NCI-H2171 (cell line): ENCODE results near the gene ZFP36L2.
A peak's percentile ranks its signal among the peaks of the same experiment; 100 is the strongest.

Experiments used
- DNase-seq: peaks from one replicate; lab custom pipeline; 2025; lab: John Stamatoyannopoulos, UW

ZFP36L2 gene

DNA sequence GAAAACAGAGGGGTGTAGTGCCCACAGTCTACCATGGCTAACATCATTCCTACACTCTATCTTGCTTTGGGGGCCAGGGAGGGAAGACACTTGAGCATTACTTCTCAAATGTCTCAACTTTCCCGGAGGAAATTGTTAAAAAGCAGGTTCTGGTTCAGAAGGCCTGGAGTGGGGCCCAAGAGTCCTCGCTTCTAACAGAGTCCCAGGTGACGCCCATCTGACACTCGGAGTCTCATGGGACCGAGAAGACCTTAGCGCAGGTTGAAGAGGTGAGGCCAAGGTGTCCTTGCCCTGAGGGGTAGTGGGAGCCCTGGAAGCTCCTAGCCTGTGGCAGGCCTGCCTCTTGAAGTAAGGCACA lies 40.1 kb downstream of the ZFP36L2 start:
- no peak for DNase-seq

DNA sequence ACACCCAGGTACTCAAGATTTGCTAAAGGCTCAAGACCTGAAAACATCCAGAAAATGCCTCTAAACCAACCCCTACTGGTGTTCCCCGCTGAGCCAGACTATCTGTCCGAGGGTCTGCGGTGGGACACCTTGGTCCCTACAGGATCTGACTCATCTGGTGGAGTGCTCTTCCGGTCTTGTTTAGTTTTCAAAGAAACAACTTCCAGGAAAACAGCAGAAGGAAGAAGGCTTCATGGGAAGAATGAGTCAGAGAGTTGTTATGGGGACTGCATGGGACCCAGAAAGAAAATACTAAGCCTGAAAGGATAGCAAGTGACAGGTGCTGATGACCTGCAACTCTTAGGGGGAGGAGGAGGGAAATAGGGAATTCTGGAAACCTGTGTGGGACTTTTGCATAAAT lies 41.3 kb downstream of the ZFP36L2 start:
- no peak for DNase-seq

DNA sequence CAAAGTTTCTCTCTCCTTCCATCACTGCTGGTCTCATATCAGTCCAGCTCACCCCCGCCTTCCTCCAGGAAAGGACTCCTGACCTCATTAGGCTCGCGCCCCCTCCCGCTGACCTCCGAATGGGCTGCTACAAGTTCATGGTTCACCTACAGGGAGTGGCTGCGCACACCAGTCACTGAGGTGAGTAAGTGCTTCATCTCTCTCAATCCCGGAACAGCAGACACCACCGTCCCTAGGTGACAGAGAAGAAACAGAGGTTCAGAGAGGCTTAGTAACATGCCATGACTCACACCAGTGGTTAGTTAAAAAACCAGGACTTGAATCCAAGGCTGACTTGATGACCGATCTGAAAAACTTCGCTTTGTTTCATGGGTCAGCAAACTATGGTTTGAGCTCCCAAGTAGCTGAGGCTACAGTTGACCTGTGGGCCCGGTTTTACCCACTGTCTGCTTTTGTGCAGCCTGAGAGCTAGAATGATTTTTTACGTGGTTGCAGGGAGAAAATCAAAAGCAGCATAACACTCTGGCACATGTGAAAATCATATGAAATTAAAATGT lies 42.0 kb downstream of the ZFP36L2 start:
- no peak for DNase-seq

DNA sequence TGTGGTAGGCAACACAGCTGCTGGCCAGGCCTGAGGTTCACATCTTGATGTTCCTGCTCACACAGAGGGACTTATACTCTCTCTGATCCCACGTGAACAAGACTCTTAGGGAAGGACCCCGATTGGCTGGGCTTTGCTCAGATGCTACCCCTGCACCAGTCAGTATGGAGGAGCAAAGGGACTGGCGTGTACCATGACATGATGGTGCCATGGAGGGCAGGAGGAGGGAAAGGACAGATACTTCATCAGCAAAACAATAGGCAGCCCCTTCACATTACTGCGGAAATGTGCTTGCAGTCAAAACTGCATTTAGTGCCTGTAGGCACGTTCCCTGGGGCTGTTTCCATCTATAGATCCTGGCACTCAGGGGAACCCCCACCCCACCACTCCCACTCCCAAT lies 42.7 kb downstream of the ZFP36L2 start:
- DNase-seq = no peak

DNA sequence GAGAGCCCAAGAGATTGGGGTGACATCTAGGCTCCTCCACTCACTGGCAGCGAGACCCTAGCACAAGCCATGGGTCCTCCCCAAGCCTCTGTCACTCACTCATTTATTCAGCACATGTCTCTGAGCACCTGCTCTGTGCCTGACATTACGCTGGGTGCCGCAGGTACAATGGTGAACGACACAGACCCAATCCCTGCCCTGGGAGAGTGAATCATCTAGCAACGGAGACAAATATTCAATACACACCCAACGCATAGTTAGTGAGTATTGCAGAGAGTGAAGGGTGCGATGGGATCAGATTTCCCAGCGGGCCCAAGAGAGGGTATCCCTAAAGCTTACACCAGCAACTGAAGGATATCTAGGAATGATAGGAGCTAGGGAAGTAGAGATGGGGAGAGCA lies 45.5 kb downstream of the ZFP36L2 start:
- no peak for DNase-seq

DNA sequence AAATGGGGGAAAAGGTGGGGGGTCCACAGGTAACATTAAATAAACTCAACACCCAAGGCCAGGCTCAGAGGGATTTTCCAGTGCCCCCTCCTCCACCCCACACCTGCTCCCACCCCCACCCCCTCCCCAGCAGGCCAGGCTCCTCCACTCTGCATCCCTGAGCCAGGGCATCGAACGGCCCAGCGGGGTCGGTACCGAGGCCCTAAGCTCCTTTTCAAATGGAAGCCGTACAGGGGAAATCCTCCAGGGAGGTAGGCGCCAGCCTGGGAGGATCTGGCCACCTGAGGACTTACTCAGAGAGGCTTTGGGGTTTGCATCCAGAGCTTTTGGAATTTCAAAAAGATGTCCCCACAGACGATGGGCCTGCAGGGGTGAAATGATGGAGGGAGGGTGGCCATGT lies 46.5 kb downstream of the ZFP36L2 start:
- DNase-seq = no peak

DNA sequence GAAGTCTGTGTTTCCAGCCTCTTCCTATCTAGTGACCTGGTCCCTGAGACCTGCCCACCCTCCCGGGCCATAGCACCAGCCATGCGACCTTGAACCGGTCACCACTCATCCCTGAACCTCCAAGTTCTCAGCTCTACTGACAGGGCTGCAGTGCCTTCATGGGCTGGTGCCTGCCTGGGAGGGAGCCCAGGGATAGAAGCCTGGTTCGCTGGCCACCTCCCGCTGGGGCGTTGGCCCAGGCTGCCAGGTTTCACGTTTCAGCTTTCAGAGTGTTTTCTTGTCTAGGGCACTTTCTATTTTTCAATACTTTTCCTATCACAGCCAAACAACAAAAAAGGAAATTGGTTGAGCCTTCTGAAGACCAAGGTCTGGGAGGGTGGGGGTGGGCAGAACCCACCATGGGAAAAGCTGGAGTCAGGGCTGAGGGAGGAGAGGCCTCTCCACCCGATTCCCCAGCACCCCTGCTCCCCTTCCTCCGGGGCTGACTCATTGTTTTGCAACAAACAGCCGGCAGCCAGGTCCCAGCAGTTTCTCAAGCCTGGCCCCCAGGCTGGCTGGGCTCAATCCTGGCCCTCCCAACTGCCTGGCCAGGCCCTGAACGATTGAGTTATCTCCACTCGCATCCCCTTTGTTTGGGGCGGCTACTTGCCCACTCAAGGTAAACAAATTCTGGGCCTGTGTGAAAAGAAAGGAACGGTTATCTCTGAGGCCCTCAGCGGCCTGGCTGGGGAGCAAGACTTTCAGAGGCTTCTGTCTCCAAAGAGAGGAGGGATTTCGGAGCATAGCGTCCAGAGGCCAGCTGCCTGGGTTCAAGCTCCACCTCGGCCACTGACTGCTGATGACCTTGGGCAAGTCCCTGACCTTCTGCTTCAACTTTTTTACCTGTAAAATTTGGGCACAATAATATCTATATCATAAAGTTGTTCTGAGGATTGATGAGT lies 47.5 kb downstream of the ZFP36L2 start:
- peak; percentile 51 for DNase-seq

DNA sequence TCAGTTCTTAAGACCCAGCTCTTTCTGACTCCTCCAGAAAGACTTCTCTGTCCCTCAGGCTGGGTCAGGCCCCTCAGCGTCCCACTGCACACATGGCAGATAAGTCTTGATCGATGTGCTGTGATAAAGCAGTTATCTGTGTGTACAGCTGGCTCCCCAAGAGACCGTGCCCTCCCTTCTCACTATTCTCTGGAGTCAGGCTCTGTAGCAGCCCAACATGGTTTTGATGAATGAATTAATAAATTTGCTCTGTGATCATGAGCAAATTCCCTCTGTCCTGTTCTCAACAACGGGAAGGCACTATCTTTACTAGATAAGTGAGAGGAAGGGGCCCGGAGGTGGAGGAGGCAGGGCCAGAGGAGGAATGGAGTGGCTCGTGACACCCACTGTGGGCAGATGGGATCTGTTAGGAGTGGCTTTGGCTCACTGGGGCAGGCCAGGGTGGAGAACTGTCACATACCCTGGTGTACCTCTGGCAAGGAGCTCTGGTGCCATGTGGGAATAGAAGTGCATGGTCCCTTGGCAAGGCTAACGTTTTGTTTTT lies 48.3 kb downstream of the ZFP36L2 start:
- no peak for DNase-seq

DNA sequence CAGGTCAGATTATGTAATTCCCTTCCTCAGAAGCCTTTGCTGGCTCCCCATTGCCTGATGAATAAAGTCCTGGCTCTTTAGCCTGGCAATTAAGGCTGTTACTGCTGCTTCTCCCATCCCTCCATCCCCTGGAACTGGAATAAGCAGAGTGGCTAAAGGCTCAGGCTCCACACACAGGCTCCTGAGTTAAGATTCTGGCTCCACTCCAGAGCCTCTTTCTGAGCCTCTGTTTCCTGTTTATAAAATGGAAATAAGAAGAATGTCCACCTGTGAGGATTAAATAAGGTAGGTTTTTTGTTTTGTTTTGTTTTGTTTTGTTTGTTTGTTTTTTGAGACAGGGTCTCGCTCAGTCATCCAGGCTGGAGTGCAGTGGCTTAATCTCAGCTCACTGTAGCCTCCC lies 50.0 kb downstream of the ZFP36L2 start:
- no peak for DNase-seq

DNA sequence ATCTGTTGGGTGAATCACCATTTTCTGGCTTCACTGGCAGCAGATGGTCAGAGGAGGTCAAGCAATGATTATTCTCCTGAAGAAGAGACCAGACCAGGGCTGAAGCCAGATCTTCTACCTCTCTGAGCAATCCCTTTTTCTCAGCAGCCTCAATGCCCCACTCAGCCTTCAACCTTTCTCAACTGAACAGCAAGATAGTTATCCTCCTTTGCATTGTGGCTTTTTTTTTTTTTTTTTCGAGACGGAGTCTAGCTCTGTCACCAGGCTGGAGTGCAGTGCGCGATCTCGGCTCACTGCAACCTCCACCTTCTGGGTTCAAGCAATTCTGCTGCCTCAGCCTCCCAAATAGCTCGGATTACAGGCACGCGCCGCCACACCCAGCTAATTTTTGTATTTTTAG lies 50.5 kb downstream of the ZFP36L2 start:
- no peak for DNase-seq

DNA sequence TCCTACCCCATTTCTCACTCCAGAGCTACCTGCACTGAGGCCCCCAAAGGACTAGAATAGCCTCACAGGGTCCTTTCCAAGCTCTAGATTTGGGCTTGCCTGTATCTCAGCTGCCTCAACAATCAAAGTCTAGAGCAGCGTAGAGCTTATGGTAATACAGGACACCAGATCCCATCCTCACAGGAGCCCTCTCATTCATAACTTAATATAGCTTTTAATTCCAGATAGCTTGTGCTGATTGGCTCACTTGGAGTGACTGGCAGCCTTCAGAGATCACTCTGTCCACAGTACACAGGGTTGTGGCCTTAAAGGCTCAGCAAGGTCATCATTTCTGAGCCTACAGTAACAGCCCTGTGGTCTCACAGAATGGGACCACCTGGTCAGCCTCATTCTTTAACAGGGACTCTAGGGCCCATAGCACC lies 51.4 kb downstream of the ZFP36L2 start:
- DNase-seq = no peak

DNA sequence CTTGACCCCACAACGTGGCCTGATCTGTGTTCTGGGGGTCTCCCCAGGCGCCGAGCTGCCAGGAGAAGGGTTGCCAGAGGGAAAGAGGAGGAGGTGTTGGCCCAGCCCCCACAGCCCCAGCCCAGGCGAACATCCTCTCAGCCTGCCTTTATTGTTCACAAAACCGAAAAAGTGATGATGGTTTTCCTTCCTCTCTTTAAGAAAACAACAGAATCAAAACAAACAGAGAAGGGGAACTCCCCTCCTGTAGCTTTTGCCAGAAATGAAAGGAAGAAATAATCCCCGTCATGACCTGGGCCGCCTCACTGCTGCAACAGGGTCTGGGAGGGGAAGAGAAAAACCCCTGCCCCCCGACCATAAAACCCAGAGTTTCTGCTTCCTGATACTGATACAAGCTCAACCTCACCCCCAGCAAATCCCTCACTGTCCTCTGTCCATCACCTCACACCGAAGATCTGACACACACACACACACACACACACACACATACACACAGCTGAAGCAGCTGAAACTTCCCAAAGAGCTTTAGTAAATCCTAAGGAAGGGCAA lies 52.0 kb downstream of the ZFP36L2 start:
- no peak for DNase-seq
